Measurements from ENCODE around the gene EDAR. TPM values are rescaled to one million over a fixed set of nuclear protein-coding genes. Genes with fewer than 3 reads are reported as not detected.

The EDAR gene
- total and polyA plus RNA-seq, 9 of the 15 experiments (the other 6 are each of a cell fraction or from before 2014, with no cell fraction given), result 0.01 TPM; not detected in 8

DNA sequence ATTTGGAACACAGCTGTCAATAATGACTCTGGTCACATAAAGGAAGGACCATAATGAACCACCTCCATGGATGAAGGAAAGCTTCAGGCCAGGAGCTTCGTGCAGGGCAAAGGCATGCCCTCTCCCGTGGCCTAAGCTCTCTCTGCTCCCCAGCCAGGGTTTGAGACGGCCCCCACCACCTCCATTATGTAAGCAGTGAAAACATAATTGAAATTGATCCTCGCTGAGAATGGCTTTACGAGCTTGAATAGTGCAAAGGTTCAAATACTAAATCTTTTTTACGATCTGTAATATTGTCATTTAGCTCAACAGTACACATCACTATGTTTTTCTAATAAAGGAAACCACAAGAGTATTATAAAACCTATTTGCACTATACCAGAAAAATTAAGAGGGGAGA, 5.2 kb upstream of the EDAR start:
- Histone ChIP-seq H3K4me1 (replicated peaks in 1 of 2; ENCODE audit: control insufficient read depth in 2 of 2, insufficient read depth in 2 of 2, low read length in 2 of 2) (no peaks in the 10 kb centered on the region), H3K9ac (ENCODE audit: insufficient read depth in 1 of 2, low read depth in 2 of 2, low read length in 2 of 2) (no peak overlapping the region), H2AFZ (ENCODE audit: low read depth, low read length) (no peak overlapping the region), H3K27ac (ENCODE audit: extremely low read depth, low read depth, low read length) (no peak overlapping the region), H3K9me1 (ENCODE audit: control insufficient read depth, insufficient read depth, low read length) (no peaks in the 10 kb centered on the region), H3K36me3 (ENCODE audit: control insufficient read depth, insufficient read depth, low read length) (no peaks in the 10 kb centered on the region), H3K4me2 (ENCODE audit: insufficient read depth, low read length) (no peak overlapping the region), H3K79me2 (ENCODE audit: control insufficient read depth, insufficient read depth, low read length) (no peaks in the 10 kb centered on the region), H3K4me3 (no peak overlapping the region), H3K27me3 (ENCODE audit: control insufficient read depth in 2 of 2, insufficient read depth in 2 of 2, low read length in 2 of 2) (peaks cover 9 to 44% of the 10 kb centered on the region in 2 experiments), H4K20me1 (replicated peaks; ENCODE audit: control insufficient read depth, insufficient read depth, low read length) (no peaks in the 10 kb centered on the region), H3K9me3 (replicated peaks; ENCODE audit: control insufficient read depth, insufficient read depth, low read depth, low read length) (no peaks in the 10 kb centered on the region)
- ChIA-PET POLR2A (interaction anchor here (0.6 to 0.9 kb wide), 2 partner anchors 10 to 661 kb away, joined by 3 read pairs; no protein-coding TSS in a partner anchor), CTCF (ENCODE audit: low intra/inter-chr PET ratio) (no interaction called here)
- FAIRE-seq (no peak), ATAC-seq (no peak), DNase-seq (ENCODE audit: extremely low read depth in 1 of 4, low spot score in 3 of 4) (no peak)
- no TSS peak for BruUV-seq (replicated peaks)
- 0% methylated on average over 6 of the region's 6 CpGs for WGBS (ENCODE audit: insufficient coverage, low coverage, missing lambda C conversion rate)
- TF ChIP-seq, protein P1, sequence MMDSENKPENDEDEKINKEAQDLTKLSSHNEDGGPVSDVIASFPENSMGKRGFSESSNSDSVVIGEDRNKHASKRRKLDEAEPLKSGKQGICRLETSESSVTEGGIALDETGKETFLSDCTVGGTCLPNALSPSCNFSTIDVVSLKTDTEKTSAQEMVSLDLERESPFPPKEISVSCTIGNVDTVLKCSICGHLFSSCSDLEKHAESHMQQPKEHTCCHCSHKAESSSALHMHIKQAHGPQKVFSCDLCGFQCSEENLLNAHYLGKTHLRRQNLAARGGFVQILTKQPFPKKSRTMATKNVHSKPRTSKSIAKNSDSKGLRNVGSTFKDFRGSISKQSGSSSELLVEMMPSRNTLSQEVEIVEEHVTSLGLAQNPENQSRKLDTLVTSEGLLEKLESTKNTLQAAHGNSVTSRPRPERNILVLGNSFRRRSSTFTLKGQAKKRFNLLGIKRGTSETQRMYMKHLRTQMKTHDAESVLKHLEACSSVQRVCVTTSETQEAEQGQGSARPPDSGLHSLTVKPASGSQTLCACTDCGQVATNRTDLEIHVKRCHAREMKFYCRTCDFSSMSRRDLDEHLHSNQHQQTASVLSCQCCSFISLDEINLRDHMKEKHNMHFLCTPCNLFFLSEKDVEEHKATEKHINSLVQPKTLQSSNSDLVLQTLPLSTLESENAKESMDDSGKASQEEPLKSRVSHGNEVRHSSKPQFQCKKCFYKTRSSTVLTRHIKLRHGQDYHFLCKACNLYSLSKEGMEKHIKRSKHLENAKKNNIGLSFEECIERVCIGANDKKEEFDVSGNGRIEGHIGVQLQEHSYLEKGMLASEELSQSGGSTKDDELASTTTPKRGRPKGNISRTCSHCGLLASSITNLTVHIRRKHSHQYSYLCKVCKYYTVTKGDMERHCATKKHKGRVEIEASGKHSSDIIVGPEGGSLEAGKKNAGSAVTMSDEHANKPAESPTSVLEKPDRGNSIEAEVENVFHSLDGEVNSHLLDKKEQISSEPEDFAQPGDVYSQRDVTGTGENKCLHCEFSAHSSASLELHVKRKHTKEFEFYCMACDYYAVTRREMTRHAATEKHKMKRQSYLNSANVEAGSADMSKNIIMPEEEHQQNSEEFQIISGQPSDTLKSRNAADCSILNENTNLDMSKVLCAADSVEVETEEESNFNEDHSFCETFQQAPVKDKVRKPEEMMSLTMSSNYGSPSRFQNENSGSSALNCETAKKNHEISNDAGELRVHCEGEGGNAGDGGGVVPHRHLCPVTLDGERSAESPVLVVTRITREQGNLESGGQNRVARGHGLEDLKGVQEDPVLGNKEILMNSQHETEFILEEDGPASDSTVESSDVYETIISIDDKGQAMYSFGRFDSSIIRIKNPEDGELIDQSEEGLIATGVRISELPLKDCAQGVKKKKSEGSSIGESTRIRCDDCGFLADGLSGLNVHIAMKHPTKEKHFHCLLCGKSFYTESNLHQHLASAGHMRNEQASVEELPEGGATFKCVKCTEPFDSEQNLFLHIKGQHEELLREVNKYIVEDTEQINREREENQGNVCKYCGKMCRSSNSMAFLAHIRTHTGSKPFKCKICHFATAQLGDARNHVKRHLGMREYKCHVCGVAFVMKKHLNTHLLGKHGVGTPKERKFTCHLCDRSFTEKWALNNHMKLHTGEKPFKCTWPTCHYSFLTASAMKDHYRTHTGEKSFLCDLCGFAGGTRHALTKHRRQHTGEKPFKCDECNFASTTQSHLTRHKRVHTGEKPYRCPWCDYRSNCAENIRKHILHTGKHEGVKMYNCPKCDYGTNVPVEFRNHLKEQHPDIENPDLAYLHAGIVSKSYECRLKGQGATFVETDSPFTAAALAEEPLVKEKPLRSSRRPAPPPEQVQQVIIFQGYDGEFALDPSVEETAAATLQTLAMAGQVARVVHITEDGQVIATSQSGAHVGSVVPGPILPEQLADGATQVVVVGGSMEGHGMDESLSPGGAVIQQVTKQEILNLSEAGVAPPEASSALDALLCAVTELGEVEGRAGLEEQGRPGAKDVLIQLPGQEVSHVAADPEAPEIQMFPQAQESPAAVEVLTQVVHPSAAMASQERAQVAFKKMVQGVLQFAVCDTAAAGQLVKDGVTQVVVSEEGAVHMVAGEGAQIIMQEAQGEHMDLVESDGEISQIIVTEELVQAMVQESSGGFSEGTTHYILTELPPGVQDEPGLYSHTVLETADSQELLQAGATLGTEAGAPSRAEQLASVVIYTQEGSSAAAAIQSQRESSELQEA (IDR thresholded peaks at IDR 0.05; ENCODE audit: low read depth), result no peak
- TF ChIP-seq PTTG1 (tag; IDR thresholded peaks at IDR 0.05; ENCODE audit: low read depth) (no peak), SRF (CRISPR knock-in tag; IDR thresholded peaks at IDR 0.05) (no peak), HOXB6 (CRISPR knock-in tag; IDR thresholded peaks at IDR 0.05; ENCODE audit: borderline replicate concordance) (no peak), KLF16 (IDR thresholded peaks at IDR 0.05) (no peak), CC2D1A (IDR thresholded peaks at IDR 0.05) (no peak)
- TF ChIP-seq, protein P2, sequence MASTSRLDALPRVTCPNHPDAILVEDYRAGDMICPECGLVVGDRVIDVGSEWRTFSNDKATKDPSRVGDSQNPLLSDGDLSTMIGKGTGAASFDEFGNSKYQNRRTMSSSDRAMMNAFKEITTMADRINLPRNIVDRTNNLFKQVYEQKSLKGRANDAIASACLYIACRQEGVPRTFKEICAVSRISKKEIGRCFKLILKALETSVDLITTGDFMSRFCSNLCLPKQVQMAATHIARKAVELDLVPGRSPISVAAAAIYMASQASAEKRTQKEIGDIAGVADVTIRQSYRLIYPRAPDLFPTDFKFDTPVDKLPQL (IDR thresholded peaks at IDR 0.05; ENCODE audit: extremely low read depth, insufficient read length), result no peak
- intact Hi-C loops (cut with micrococcal nuclease), result no loop called here
- in situ Hi-C loops (cut with MboI), result no loop called here

All from K562 (cell line).